GM19099 (cell line): ENCODE measurements around the gene RNU1-3.
A peak's percentile ranks its signal among the peaks of the same experiment; 100 is the strongest.
"Not testable (repeated sequence)": the region's sequence is repeated elsewhere in the genome, so short reads cannot be mapped to it uniquely, and the experiment has no call there.

Experiments
- POLR2A ChIP-seq: IDR thresholded peaks from 3 replicates; pipeline ENCODE4 v1.6.1; 2011; ENCODE audit warnings: low read depth; ENCODE audit not compliant: insufficient read length; ENCODE audit errors: extremely low read depth

Gene RNU1-3

DNA sequence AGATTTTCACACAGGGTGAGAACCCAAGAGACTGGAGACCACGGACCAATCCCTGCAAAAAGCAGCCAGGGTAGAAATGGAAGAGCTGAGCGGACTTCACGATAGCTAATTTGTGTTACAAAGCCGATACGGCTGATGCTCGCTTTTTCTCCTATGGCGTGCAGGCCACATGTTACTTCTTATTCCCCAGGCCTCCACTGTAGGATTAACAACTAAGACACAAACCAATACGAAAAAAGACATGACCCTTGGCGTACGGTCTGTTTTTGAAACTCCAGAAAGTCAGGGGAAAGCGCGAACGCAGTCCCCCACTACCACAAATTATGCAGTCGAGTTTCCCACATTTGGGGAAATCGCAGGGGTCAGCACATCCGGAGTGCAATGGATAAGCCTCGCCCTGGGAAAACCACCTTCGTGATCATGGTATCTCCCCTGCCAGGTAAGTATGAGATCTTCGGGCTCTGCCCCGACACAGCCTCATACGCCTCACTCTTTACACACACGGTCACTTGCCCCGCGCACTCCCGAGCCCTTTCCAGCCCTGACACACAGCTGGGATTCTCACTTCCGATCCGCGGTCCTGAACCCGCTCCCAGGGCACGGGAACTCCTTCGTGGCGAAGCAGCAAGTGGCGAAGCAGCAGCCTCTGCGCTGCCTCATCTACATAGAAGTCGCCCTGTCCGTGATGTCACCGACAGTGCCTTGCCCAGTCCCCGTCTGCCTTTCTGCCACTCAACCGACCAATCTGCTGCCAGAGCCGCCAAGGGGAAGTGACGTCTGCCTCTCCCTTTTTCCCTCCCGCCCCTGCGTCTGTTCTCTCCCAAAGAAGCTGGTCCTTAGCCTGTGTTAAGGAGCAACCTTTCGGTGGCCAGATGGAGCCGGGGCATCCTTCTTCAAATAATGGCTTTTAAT lies at the start of gene RNU1-3:
Gene RNU1-3, minus strand, starts transcription at position 447 of the 912 bp plus-strand sequence.
- TF ChIP-seq POLR2A = not testable (repeated sequence)

DNA sequence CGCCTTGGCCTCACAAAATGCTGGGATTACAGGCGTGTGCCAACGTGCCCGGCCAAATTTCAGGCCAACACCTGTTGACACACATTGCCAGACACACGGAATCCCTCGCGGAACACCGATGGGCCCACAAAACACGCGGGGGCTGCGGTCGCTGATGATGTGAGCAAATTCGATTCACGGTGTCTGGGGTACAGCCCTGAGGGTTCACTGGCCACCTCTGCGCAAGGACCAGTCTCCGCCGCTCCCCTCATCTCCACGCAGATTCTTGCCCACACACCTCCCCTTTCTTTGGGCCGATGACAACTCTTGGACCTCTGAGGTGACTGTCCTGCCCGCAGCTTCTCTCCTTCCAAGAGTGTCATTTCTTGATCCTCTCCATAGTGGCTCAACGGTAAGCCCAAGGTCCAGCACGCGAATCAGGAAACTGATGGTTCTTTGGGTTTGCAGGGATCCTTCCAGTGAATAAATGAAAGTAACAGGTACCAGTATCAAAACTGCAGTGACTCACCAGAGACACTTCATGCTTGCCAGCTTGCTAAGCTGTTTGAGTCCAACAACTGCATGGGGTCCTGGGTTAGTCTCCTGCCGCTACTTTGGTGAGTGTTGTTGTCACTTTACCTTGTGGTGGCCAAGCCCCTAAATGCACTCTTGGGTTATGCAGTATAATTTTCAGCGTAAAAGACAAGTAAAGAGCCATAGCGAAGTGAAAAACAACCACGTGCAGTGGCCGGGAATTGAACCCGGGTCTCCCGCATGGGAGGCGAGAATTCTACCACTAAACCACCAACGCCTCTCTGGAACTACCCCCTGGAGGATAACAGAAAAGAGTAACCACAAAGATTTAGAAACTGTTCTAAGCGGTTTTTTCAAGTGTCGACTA lies 11.0 kb upstream of the RNU1-3 start:
- TF ChIP-seq POLR2A = no peak

DNA sequence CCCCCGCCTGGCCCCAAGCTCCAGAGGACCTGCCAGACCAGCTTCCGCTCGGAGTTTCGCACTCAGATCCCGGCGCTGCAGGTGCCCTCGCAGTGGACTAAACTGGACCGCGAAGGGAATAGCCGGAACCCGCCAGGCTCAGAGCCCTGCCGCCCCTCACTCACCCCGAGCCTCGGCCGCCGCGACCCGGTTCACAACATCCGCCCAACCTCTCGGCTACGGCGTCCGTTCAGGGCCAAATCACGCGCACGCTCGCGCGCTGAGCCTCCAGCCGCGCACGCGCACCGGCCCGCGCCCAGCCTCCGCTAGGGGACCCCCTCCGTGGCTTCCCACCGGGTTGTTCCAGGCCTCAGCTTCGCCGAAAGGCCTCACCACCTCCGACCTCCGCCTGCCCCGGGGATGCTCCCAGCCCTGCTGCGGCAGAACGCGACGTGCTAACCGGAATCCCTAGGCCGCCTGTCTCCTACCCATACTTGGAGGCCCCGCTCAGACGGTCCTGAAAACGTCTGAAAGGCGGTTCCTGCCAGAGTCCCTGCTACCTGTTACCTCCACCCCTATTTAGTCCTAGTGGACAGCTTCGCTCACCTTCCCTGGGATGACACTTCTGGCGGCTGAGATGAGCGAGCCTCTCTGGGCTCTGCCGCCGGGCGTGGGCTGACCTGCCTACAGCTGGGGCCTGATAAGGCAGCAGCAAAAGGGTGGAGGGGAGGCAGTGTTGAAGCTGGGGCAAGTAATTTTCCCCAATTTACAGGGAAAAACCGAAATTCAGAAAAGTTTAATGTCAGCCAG lies 22.1 kb downstream of the RNU1-3 start:
- TF ChIP-seq POLR2A = peak; percentile 95

DNA sequence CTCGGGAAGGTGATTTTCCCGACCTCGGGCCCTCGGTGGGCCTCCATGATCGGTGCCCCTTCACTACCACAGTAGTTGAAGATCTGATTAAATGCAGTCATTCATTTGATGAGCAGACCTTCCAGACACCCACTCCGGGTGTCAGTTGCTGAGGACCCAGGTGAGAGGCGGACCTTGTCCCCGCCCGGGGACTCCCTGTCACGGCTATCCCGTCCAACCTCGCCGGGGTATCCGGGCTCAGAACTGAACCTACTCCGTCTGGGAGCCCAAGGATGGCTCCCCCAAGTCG lies 22.6 kb downstream of the RNU1-3 start:
- TF ChIP-seq POLR2A = no peak

DNA sequence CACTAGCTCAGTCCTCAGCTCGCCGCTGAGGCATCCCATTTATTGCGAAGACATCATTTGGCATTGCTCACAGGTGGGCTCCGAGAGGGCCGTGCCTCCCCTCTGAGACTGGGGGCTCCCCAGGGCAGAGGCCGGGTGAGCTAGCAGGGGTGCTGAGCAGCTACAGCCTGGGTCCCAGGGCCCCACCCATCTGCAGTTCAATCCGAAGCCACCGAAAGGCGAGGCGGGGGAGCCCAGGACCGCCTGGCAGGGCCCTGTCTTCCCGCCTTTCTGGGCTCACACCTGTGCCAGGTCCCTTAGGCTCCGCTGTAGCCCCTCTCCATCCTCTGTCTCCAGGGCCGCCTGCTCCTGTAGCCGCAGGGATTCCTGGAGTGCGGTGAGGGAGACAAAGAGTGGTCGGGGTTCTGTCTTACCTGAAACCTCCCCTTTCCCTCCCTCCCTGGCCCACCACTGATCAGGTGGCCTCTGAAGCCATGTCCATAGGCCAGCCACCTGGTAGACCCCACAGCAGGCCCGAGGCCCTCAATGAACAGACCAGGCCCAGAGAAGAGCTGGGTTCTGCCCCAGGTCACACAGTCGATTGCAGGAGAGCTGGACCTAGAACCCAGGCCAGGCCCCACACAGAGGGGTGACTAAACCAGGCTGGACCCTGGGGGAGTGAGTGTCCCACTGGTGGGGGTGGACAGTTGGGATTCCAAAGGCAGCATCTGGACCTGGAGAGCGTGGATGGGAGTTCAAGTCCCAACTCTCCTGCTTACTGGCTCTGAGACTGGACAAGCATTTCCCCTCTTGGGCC lies 35.3 kb downstream of the RNU1-3 start:
- TF ChIP-seq POLR2A = no peak

DNA sequence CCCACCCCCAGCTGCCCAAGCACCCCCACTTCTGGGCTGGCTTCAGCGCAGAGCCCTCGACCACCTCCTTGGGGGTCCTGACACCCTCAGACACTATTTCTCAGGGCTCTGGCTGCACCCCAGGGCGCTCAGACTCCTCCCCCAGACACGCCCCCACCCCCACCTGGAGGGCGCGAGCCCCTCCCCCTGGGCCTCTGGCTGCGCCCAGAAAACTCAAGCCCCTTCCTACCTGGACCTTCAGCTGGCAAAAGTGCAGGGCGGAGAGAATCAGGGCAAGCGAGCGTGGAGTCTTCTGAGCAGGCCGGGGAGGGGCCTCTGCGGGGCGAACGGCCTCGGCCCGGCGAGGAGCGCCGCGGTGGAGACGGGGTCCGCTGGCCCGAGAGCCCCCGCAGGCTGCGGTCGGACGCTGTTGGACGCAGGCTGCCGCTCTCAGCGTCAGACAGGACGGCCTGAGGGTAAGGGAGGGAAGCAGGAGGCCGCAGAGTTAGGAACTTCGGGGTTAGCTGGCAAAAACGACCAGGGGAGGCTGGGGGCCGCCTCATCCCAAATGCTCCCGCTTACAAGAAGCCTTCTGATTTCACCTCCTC lies 36.0 kb downstream of the RNU1-3 start:
- no peak for TF ChIP-seq POLR2A

DNA sequence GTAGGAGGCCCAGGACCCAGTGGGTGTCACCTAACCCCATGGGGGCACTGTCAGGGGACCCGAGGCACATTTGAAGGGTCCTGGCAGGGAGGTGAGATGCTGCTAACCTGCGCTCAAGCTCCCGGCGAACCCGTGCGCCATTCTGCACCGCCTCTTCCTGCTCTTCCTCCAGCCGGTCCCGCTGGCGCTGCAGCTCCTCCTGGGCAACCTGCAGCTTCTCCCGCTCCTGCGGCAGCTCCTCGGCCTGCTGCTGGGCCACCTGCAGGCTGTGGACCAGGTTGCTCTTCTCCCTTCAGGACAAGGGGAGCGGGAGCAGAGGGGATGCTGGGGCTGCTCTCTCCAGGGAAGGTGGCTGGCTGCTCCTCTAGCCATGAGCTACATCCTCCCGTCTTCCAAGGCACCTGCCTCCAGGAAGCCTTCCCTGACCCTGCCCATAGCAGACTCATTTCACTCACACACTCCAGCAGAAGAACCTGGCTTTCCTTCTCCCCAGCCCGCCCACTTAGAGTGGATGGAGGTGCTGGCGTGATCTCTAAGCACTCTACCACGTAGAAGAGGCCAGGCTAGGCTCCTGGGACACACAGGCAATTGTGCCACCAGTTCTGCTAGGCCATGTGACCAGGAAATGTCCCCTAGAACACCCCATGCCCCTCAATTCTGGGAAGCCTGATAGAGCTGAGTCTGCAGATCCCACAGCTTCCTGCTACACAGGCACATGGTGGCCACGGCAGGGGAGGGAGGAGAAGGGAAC lies 38.2 kb downstream of the RNU1-3 start:
- no peak for TF ChIP-seq POLR2A

DNA sequence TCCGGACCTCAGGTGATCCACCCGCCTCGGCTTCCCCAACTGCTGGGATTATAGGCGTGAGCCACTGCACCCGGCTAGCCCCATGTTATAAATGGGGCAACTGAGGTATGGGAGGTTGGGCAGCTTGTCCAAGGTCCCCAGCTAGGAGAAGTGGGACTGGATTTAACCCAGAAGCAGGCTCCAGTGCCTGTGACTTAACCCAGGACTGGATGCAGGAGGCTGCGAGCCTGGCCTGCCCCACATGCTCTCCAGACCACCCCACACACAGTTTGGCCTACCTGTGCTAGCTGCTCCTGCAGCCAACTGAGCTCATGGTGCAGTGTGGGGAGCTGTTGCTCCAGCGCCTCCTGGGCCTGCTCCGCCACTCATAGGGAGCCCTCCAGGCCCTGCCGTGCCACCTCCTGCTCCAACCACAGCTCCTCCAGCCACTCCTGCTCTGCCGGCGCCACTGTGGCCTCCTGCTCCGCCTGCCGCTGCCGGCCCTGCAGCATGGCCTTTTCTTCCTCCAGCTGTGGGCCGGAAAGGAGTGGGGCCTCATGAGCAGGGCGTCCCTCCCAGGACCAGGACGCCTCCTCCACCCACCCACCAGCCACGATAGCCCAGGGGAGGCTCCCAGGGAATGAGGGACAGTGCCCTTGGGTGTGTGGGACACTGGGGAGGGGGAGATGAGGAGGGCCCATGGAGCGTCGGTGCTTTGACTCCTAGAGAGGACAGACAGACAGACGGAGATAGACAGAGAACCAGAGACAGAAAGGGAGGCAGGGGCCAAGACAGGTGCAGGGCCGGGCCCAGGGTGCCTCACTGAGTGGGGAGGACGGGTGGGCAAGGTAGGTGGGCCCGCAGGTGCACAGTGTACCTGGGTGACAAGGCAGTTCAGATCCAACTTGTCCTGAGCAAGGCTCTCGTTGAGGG lies 41.0 kb downstream of the RNU1-3 start:
- no peak for TF ChIP-seq POLR2A

DNA sequence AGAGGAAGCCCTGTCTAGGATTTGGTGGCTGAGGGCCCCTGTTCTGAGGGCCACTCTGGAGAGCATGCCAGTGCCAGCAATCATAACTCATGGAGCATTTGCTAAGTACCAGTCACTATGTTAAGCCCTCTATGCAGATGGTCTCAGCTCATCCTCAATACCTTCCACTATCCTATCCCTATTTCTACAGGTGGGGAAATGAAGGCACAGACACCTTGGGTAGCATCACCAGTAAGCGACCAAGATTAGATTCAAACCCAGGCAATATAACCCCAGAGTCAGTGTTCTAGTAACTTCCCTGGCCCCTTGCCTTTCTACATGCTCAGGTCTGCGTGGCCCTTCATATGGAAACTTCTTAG lies 45.5 kb downstream of the RNU1-3 start:
- TF ChIP-seq POLR2A = no peak

DNA sequence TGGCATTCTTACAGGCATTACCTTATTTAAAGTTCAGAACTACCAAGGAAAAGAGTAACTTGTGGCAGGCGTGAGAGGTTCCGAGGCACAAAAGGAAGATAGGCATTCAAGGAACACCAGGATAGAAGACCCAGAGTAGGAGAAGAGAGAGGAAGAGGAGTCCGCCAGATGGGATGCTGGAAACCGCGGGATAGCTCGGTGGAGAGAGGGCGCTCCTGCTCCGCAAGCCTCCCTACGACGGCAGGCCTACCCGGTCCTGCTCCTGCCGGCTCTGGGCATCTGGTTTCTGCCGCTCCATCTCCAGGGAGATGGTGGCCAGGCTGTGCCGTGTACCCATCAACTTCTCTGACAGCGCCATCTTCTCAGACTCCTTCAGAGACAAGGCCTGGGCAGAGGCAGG lies 48.0 kb downstream of the RNU1-3 start:
- no peak for TF ChIP-seq POLR2A

DNA sequence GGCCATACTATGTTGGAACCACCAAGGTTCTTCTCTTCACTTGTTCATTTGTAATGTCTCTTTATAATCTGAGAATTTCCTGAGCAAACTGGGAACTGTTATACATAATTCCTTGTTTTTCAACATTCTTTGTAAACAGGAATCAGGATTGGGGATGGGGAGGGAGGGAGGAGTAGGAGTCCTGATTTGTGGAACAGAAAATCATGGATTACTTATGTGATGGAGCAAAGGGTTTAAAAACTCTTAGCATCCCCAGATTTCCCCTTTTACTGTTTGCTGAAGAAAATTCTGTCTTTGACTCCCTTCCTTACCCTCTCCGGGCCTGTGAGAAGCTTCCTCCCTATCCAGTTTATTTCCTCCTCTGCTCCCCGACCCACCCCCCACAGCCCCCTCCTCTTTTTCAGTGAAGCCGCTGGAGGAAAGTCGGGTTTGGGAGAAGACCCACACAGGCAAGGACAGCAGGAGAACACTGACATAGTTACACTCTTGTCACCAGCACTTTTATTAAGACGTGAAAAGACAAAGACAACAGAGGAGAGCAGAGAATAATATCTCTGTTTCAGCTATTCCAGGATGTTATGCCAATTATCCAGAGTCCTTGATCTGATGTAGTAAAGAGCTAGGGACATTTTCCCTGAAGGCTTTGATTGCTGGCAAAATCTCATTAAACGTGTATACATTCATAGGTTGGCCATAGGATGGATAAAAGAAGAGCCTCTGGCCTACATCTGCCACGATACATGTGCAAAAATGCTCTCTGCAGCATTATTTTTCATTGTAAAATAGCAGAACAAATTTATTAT lies 48.8 kb downstream of the RNU1-3 start:
- no peak for TF ChIP-seq POLR2A
